ENCODE measurements around the gene OR1J4.

OR1J4 gene

GRCh38 chr9:122538757-122539156 lies 19.8 kb downstream of the OR1J4 start:
- TF ChIP-seq CTCF (IDR thresholded peaks at IDR 0.05; ENCODE audit: borderline replicate concordance, insufficient read depth, low read depth, low read length): no peak
- H3K4me3 ChIP-seq (ENCODE audit: low read depth, low read length): no peak overlapping the region

GRCh38 chr9:122546196-122546595 lies 27.3 kb downstream of the OR1J4 start:
- H3K4me3 ChIP-seq (ENCODE audit: low read depth, low read length): no peak overlapping the region
- TF ChIP-seq CTCF (IDR thresholded peaks at IDR 0.05; ENCODE audit: borderline replicate concordance, insufficient read depth, low read depth, low read length): no peak

- no peak for TF ChIP-seq CTCF (IDR thresholded peaks at IDR 0.05; ENCODE audit: borderline replicate concordance, insufficient read depth, low read depth, low read length)
- H3K4me3 ChIP-seq (ENCODE audit: low read depth, low read length): no peak overlapping the region
These were observed 32.4 kb downstream of the OR1J4 start for GRCh38 chr9:122551371-122551770.

GRCh38 chr9:122552812-122553211 lies 33.9 kb downstream of the OR1J4 start, which contains the start of gene OR1N2:
Gene OR1N2 (plus strand): TSS chr9:122553112. CDS start chr9:122553212, 100 bp downstream.
- H3K4me3 ChIP-seq (ENCODE audit: low read depth, low read length): no peak within 1 kb of the TSS
- no peak for TF ChIP-seq CTCF (IDR thresholded peaks at IDR 0.05; ENCODE audit: borderline replicate concordance, insufficient read depth, low read depth, low read length)

- no peak overlapping the region for H3K4me3 ChIP-seq (ENCODE audit: low read depth, low read length)
- no peak for TF ChIP-seq CTCF (IDR thresholded peaks at IDR 0.05; ENCODE audit: borderline replicate concordance, insufficient read depth, low read depth, low read length)
These were observed 42.5 kb downstream of the OR1J4 start for GRCh38 chr9:122561446-122561845.

- no peak for TF ChIP-seq CTCF (IDR thresholded peaks at IDR 0.05; ENCODE audit: borderline replicate concordance, insufficient read depth, low read depth, low read length)
- no peak overlapping the region for H3K4me3 ChIP-seq (ENCODE audit: low read depth, low read length)
These were observed 43.3 kb downstream of the OR1J4 start for GRCh38 chr9:122562134-122562760.

- TF ChIP-seq CTCF (IDR thresholded peaks at IDR 0.05; ENCODE audit: borderline replicate concordance, insufficient read depth, low read depth, low read length): no peak
- H3K4me3 ChIP-seq (ENCODE audit: low read depth, low read length): no peak overlapping the region
These were observed 49.0 kb downstream of the OR1J4 start for GRCh38 chr9:122567901-122568300.

All from GM12875 (cell line).